ENCODE results near the gene FOXI1. TPM values are rescaled to one million over a fixed set of nuclear protein-coding genes. Genes with fewer than 3 reads are reported as not detected.

Gene FOXI1
- total RNA-seq, 1 experiment from 2014 or later: not detected

- Histone ChIP-seq H3K36me3 (ENCODE audit: low read depth) (no peaks in the 10 kb centered on the region), H3K9me3 (ENCODE audit: insufficient read depth, low read depth) (no peaks in the 10 kb centered on the region), H3K4me3 (no peak overlapping the region), H3K27me3 (ENCODE audit: insufficient read depth, low read depth) (no peaks in the 10 kb centered on the region), H3F3A (ENCODE audit: insufficient read depth, low read depth) (no peaks in the 10 kb centered on the region), H4K20me1 (ENCODE audit: insufficient read depth) (no peaks in the 10 kb centered on the region), H3K4me1 (replicated peaks; ENCODE audit: insufficient read depth) (no peaks in the 10 kb centered on the region), H2AFZ (no peak overlapping the region), H3K27ac (no peak overlapping the region), H3K9me2 (ENCODE audit: insufficient read depth) (no peaks in the 10 kb centered on the region), H3K4me2 (no peak overlapping the region), H3K79me2 (ENCODE audit: low read depth) (no peaks in the 10 kb centered on the region)
- intact Hi-C loops (cut with micrococcal nuclease; ENCODE audit: unreplicated experiment): no loop called here
- BruUV-seq (replicated peaks): no TSS peak
- DNase-seq: no peak
- POLR2A ChIA-PET (ENCODE audit: unreplicated experiment): no interaction called here
- CTCF ChIA-PET: no interaction called here
- TF ChIP-seq CTCF (conservative IDR thresholded peaks at IDR 0.05) (no peak), EZH2 (IDR thresholded peaks at IDR 0.05; ENCODE audit: low read depth) (no peak)
These were observed 30.0 kb upstream of the FOXI1 start for GRCh38 chr5:170075696-170076095.

- DNase-seq: no peak
- BruUV-seq (replicated peaks): no TSS peak
- Histone ChIP-seq H3K4me3 (no peak overlapping the region), H3K27ac (no peak overlapping the region), H3K9me2 (ENCODE audit: insufficient read depth) (no peaks in the 10 kb centered on the region), H3K4me1 (replicated peaks; ENCODE audit: insufficient read depth) (no peaks in the 10 kb centered on the region), H4K20me1 (ENCODE audit: insufficient read depth) (no peaks in the 10 kb centered on the region), H3F3A (ENCODE audit: insufficient read depth, low read depth) (no peaks in the 10 kb centered on the region), H3K4me2 (no peak overlapping the region), H3K79me2 (ENCODE audit: low read depth) (no peaks in the 10 kb centered on the region), H2AFZ (no peak overlapping the region), H3K9me3 (ENCODE audit: insufficient read depth, low read depth) (no peaks in the 10 kb centered on the region), H3K27me3 (ENCODE audit: insufficient read depth, low read depth) (no peaks in the 10 kb centered on the region), H3K36me3 (ENCODE audit: low read depth) (no peaks in the 10 kb centered on the region)
- intact Hi-C loops (cut with micrococcal nuclease; ENCODE audit: unreplicated experiment): no loop called here
- POLR2A ChIA-PET (ENCODE audit: unreplicated experiment): no interaction called here
- CTCF ChIA-PET: no interaction called here
- TF ChIP-seq CTCF (conservative IDR thresholded peaks at IDR 0.05): no peak
- no peak for TF ChIP-seq EZH2 (IDR thresholded peaks at IDR 0.05; ENCODE audit: low read depth)
These were observed 29.5 kb upstream of the FOXI1 start for GRCh38 chr5:170076211-170076610.

- POLR2A ChIA-PET (ENCODE audit: unreplicated experiment): no interaction called here
- no peak for TF ChIP-seq EZH2 (IDR thresholded peaks at IDR 0.05; ENCODE audit: low read depth)
- H3K4me2 ChIP-seq: no peak overlapping the region
- H3K36me3 ChIP-seq (ENCODE audit: low read depth): no peaks in the 10 kb centered on the region
- no peak overlapping the region for H3K27ac ChIP-seq
- DNase-seq: no peak
- H4K20me1 ChIP-seq (ENCODE audit: insufficient read depth): no peaks in the 10 kb centered on the region
- no peaks in the 10 kb centered on the region for H3K4me1 ChIP-seq (replicated peaks; ENCODE audit: insufficient read depth)
- no peak overlapping the region for H3K4me3 ChIP-seq
- no peaks in the 10 kb centered on the region for H3F3A ChIP-seq (ENCODE audit: insufficient read depth, low read depth)
- BruUV-seq (replicated peaks): no TSS peak
- no peaks in the 10 kb centered on the region for H3K79me2 ChIP-seq (ENCODE audit: low read depth)
- H3K9me3 ChIP-seq (ENCODE audit: insufficient read depth, low read depth): no peaks in the 10 kb centered on the region
- no peaks in the 10 kb centered on the region for H3K27me3 ChIP-seq (ENCODE audit: insufficient read depth, low read depth)
- H3K9me2 ChIP-seq (ENCODE audit: insufficient read depth): no peaks in the 10 kb centered on the region
- intact Hi-C loops (cut with micrococcal nuclease; ENCODE audit: unreplicated experiment): no loop called here
- CTCF ChIA-PET: no interaction called here
- H2AFZ ChIP-seq: no peak overlapping the region
These were observed 29.0 kb upstream of the FOXI1 start for GRCh38 chr5:170076739-170077138.

- ChIA-PET CTCF (no interaction called here), POLR2A (ENCODE audit: unreplicated experiment) (no interaction called here)
- Histone ChIP-seq H3K9me2 (ENCODE audit: insufficient read depth) (no peaks in the 10 kb centered on the region), H3K79me2 (ENCODE audit: low read depth) (no peaks in the 10 kb centered on the region), H4K20me1 (ENCODE audit: insufficient read depth) (no peaks in the 10 kb centered on the region), H3F3A (ENCODE audit: insufficient read depth, low read depth) (no peaks in the 10 kb centered on the region), H2AFZ (no peak overlapping the region), H3K27me3 (ENCODE audit: insufficient read depth, low read depth) (no peaks in the 10 kb centered on the region), H3K9me3 (ENCODE audit: insufficient read depth, low read depth) (no peaks in the 10 kb centered on the region), H3K27ac (no peak overlapping the region), H3K4me3 (no peak overlapping the region), H3K4me1 (replicated peaks; ENCODE audit: insufficient read depth) (no peaks in the 10 kb centered on the region), H3K4me2 (no peak overlapping the region), H3K36me3 (ENCODE audit: low read depth) (no peaks in the 10 kb centered on the region)
- intact Hi-C loops (cut with micrococcal nuclease; ENCODE audit: unreplicated experiment): no loop called here
- BruUV-seq (replicated peaks): no TSS peak
- DNase-seq: no peak
- TF ChIP-seq EZH2 (IDR thresholded peaks at IDR 0.05; ENCODE audit: low read depth) (no peak), CTCF (conservative IDR thresholded peaks at IDR 0.05) (no peak)
These were observed 28.2 kb upstream of the FOXI1 start for GRCh38 chr5:170077526-170077925.
